NCI-H2227 (cell line): Measurements from ENCODE around the gene LUC7L.
"Not testable (repeated sequence)": the region's sequence is repeated elsewhere in the genome, so short reads cannot be mapped to it uniquely, and the experiment has no call there.

ENCODE experiments used
- DNase-seq: peaks from one replicate; lab custom pipeline; 2025; ENCODE audit not compliant: unreplicated experiment; lab: John Stamatoyannopoulos, UW

Gene LUC7L

GRCh38 chr16:228852-229730, at the start of gene LUC7L:
LUC7L (minus strand) TSS chr16:229449; CDS start chr16:229339, 110 bp downstream.
- peak; percentile 90 for DNase-seq

- DNase-seq = peak; percentile 31
These were observed 49.7 kb upstream of the LUC7L start for GRCh38 chr16:278863-279366.

GRCh38 chr16:276426-277077, 47.3 kb upstream of the LUC7L start:
- DNase-seq = no peak

GRCh38 chr16:275786-276232, 46.6 kb upstream of the LUC7L start, which contains the start of gene RGS11:
RGS11 (minus strand) TSS chr16:275944; CDS start chr16:275911, 33 bp downstream.
- no peak for DNase-seq

- peak; percentile 21 for DNase-seq
These were observed 45.9 kb upstream of the LUC7L start for GRCh38 chr16:275041-275641.

- DNase-seq = no peak
These were observed 44.5 kb upstream of the LUC7L start for GRCh38 chr16:273547-274421.

GRCh38 chr16:272633-273546, 43.6 kb upstream of the LUC7L start:
- no peak for DNase-seq

GRCh38 chr16:270381-271255, 41.4 kb upstream of the LUC7L start:
- DNase-seq = no peak

GRCh38 chr16:269061-269796, 40.0 kb upstream of the LUC7L start:
- no peak for DNase-seq

- no peak for DNase-seq
These were observed 39.1 kb upstream of the LUC7L start for GRCh38 chr16:268141-269053.

GRCh38 chr16:267562-267961, 38.3 kb upstream of the LUC7L start:
- not testable (repeated sequence) for DNase-seq

- DNase-seq = no peak
These were observed 37.3 kb upstream of the LUC7L start for GRCh38 chr16:266258-267164.

GRCh38 chr16:265711-266110, 36.5 kb upstream of the LUC7L start:
- DNase-seq = no peak

GRCh38 chr16:265002-265529, 35.8 kb upstream of the LUC7L start:
- no peak for DNase-seq

GRCh38 chr16:264440-264951, 35.2 kb upstream of the LUC7L start:
- no peak for DNase-seq
